HG02588 (cell line): ENCODE measurements around the gene FOXP1.
A peak's percentile ranks its signal among the peaks of the same experiment; 100 is the strongest.

ENCODE experiments used
- ATAC-seq: cut with Tn5 transposase; IDR thresholded peaks from one replicate; pipeline ENCODE4 v1.9.1; 2021; ENCODE audit warnings: mild to moderate bottlenecking, moderate library complexity; ENCODE audit not compliant: unreplicated experiment

Gene FOXP1

GRCh38 chr3:71072287-71072686, 511.2 kb downstream of the FOXP1 start:
- no peak for ATAC-seq

GRCh38 chr3:71070497-71071463, 512.7 kb downstream of the FOXP1 start:
- no peak for ATAC-seq

GRCh38 chr3:71069797-71070196, 513.7 kb downstream of the FOXP1 start:
- no peak for ATAC-seq

GRCh38 chr3:71067977-71068654, 515.4 kb downstream of the FOXP1 start:
- no peak for ATAC-seq

- ATAC-seq: no peak
These were observed 516.7 kb downstream of the FOXP1 start for GRCh38 chr3:71066849-71067261.

GRCh38 chr3:71066356-71066755, 517.2 kb downstream of the FOXP1 start:
- no peak for ATAC-seq

- no peak for ATAC-seq
These were observed 517.8 kb downstream of the FOXP1 start for GRCh38 chr3:71065764-71066013.

GRCh38 chr3:71064956-71065763, 518.4 kb downstream of the FOXP1 start:
- ATAC-seq: peak; percentile 27

- ATAC-seq: peak; percentile 41
These were observed 519.1 kb downstream of the FOXP1 start for GRCh38 chr3:71064291-71064955.

GRCh38 chr3:71063773-71064290, 519.7 kb downstream of the FOXP1 start:
- ATAC-seq: no peak

GRCh38 chr3:71062952-71063772, 520.4 kb downstream of the FOXP1 start:
- ATAC-seq: peak; percentile 34

GRCh38 chr3:71062037-71062932, 521.2 kb downstream of the FOXP1 start:
- no peak for ATAC-seq

- ATAC-seq: no peak
These were observed 521.9 kb downstream of the FOXP1 start for GRCh38 chr3:71061581-71061980.

GRCh38 chr3:71061037-71061436, 522.5 kb downstream of the FOXP1 start:
- ATAC-seq: no peak

GRCh38 chr3:71060536-71060935, 523.0 kb downstream of the FOXP1 start:
- ATAC-seq: no peak

- no peak for ATAC-seq
These were observed 526.0 kb downstream of the FOXP1 start for GRCh38 chr3:71057526-71057894.

- no peak for ATAC-seq
These were observed 527.2 kb downstream of the FOXP1 start for GRCh38 chr3:71056327-71056726.

- no peak for ATAC-seq
These were observed 528.1 kb downstream of the FOXP1 start for GRCh38 chr3:71055257-71056001.
